HG02885 (cell line): ENCODE measurements around the gene MASP1.

ENCODE experiments used
- ATAC-seq: cut with Tn5 transposase; IDR thresholded peaks from one replicate; pipeline ENCODE4 v1.9.1; 2021; ENCODE audit warnings: mild to moderate bottlenecking; ENCODE audit not compliant: unreplicated experiment, poor library complexity

Gene MASP1

DNA sequence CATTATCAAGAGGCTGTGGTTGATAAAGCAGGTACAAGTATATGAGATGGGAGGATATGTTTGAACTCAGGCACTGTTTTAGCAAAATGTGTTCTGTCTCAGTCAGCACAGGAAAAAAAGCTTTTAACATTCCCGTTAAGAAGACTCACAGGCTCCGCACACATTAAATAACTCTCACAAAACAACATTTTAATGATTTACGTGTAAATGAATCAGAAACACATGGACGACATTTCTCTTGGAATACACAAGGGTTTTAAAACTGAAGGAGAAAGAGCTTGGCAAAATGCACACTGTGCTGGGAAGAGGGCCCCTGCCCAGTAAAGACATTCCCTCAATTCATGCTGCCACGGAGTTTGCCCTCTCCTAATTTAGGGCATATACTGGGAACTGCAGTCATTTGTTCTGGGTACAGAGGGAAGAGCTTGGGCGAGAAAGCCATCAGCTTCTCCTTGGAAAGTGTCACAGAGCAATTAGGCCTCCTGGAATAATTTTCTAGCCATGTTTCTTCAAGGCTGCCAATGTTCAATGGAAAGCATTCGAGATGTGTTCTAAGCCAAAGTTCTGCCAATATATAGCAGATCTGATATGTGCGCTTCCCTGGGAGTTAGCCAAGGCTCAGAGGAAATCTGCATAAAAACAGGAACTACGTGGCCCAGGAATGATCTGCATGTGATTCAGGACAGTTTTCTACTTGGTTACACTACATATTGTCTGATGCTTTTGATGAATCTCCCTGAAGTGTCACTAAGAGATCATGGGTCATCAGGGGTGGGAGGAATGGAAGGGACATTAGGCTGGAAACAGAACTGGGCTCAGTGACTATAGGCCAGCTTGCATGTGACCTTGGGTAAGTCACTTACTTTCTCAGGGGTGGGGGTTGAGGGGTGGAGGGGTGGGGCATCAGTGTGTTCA is 2.2 kb upstream of the MASP1 start:
- ATAC-seq, result no peak

GRCh38 chr3:187292631-187293515 is 1.3 kb upstream of the MASP1 start:
- no peak for ATAC-seq

DNA sequence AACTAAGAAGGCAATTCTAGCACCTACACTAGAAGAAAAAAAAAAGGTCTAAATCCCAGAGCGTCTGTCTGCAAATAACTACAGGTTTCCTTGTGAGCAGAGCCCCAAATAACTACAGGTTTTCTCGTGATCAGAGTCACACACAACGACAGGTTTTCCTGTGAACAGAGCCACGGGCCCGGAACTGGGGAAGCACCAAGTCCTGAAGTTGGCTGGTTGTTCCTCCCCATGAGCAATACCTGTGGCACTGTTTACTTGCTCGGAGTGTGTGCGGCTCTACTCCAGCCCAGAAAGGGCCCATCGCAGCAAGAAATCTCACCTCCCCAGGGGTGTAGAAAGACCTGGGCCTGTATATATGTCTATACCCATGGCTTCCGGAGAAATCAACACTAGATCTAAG is 644 bp upstream of the MASP1 start:
- no peak for ATAC-seq

DNA sequence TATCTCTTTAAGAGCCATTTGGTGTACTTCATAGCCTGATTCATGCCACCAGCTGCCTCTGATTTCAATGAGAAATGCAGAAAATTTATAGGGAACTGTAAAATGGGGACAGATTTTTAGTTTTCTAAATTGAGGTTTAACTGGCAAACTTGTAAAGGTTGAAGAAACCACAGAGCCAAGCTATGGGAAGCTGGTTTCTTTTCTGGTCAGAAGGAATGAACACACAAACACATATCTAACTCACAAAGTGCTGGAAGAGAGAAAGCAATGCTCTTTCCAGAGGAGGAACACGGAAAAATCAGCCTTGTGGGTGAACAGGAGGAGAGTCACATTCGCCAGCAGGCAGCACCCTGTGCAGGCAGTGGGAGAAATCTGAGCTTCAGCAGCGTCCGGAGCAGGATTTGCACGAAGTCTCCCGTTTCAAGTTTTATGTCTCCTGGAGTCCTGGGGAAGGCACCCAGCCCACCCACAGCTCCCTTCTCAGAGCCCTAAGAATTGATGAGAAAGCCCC is 481 bp downstream of the MASP1 start:
- no peak for ATAC-seq

DNA sequence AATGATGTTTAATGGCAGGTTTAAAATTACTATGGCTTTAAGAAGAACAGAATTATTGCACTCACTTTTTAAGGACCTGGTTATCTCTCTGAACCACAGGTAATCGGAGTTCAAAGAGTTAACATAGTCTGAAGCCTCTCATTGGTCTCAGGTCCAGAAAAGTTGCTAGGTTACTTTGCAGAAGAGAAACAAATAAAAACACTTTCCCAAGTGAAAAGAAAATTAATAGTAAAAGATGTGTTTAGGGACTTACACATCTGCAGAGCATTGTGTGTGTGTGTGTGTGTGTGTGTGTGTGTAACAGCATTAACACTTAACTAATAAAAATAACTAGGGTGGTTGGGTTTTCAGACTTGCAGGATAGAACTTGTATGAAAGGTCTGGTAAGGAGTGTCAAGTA is 1.0 kb downstream of the MASP1 start:
- no peak for ATAC-seq

DNA sequence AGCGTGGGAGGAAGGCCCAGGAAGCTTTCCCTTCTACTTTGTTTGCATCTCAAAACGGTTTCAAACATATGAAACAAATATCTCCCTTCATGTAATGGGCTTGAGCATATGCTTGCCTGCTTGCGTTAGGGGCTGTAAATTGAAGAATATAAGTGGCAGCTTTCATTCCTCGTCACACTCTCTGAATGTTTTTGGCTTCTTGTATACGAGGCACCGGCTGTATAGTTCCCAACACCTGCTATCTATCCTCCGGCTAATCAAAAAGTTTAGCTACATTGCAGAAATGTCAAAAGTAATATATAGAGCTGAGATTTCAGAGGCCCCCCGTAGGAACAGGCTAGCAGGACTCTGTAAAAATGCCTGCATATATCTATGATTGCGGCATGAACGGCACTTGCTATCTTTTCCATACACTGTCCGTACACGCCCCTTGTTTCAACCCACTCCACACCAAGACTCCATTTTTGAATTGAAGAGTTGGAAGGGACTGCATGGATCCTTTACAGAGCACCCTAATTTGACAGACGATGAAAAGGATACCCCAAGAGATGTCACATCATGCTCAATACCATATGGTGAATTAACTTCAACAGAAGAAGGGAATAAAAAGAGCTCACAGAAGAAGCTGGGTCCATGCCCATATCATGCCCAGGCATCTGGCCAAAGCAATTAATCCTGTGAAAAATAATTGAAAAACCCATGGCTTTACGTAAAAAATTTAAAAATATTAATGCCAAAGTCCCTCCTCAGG is 2.5 kb downstream of the MASP1 start:
- no peak for ATAC-seq

- ATAC-seq, result no peak
Observed at GRCh38 chr3:187288131-187288854, 3.2 kb downstream of the MASP1 start.

DNA sequence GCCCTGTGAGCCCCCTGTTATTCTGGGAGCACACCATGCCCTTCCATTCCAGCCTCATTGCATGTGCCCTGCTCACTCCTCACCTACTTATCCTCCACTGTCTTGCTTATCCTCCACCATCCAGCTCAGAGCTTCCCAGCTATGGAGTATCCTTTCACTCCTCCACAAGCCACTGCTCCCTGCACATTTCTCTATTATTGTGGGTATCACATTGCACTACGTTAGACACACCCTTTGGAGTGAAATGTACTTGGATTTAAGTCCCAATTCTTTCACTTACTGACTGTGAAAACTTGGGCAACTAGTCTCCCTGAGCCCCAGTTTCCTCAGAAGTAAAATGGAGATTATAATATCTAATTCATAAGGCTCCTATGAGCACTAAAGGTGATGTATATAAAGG is 4.3 kb downstream of the MASP1 start:
- no peak for ATAC-seq

DNA sequence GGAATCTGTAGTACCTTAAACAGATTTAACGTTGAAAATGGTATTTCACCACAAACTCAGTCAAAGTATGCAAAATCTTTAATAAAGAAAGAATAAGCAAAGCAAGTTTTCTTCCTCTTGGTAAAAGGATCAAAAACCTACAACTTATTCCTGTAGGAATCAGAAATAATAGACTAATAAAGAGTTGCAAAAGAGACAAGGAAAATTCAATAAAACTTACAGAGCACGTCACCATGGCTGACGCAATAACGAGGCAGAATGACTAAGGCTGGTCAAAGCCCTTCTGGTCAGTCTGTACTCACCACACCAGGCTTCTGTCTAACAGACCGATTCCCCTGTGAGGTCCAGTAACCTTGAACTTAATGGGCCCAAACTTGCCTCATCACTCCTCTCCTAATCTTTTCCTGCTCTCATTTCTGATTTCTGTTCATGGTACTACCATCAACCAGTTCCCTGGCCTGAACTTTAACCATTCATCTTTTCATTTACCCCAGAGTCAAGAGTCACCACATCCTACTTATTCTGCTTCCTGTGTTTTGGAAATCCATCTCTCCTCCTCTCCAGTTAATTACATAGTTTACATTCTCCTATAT is 5.0 kb downstream of the MASP1 start:
- ATAC-seq, result no peak

- ATAC-seq, result no peak
Observed at GRCh38 chr3:187281191-187281714, 10.3 kb downstream of the MASP1 start.

DNA sequence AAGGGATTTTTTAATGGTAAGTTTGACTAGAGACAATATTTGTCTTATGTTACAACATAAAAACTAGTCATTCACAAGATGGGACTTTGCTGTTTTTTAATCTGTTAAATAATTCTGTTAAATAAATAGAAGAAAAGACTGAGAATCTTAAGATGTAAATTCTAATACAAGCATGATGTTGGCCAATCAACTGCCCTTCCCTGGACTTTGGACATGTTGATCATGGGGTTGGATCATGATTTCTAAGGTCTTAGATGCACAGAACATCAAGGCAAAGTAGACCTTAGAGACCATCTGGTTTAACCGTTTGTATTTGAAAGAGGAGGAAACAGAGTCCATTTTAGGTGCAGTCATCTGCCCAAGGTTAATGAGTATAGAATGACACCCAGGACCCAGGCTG is 10.9 kb downstream of the MASP1 start:
- no peak for ATAC-seq

GRCh38 chr3:187277129-187277462 is 14.4 kb downstream of the MASP1 start:
- ATAC-seq, result no peak

- ATAC-seq, result no peak
Observed at GRCh38 chr3:187276397-187277128, 15.0 kb downstream of the MASP1 start.

DNA sequence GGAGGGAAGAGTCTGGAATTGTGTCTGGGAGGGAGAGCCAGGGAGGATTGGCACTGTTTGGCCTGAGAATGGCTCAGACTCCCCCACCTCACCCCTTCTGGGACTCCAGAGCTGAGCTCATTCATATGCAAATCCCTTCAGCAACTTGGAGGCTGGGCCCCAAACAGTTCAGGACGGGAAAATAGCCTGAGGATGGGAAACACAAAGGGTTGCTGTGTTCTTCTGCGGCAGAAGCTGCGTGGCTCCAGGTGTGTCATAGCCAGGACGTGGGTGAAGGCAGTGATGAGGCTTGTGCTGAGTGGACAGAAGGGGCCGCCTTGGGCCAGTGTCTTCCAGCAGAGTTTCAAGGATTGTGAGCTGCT is 16.6 kb downstream of the MASP1 start:
- no peak for ATAC-seq

DNA sequence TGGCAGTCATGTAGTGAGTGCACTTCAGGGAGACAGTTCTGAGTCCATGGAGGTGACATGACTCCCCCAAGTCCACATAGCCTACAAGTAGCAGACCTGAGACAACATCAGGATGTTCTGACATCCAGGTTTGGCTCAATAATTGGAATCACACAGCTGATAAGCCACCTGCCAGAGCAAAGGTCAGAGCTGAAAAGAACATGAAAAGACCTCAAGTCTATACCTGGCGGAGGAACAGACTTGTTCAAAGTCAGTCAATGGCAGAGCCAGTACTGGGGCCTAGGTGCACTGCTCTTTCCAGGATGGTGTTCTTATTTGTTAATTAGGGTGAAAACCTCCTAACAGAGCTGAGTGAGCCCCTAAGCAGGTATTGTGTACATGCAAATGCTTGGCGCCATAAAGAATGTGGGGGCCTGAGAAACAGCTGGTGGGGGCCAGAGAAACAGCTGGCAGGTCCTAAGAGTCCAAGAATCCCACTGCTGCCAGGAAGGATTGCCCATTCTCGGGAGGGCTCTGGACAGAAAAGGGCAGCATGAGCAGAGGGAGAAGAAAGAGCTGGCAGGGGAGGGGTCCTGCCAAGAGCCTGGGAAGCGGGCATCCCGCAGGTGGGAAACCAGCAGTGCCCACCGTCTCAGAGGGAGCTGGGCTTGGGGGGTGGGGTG is 17.1 kb downstream of the MASP1 start:
- ATAC-seq, result no peak

GRCh38 chr3:187271582-187271981 is 20.0 kb downstream of the MASP1 start:
- no peak for ATAC-seq

GRCh38 chr3:187269486-187269885 is 22.1 kb downstream of the MASP1 start:
- ATAC-seq, result no peak

GRCh38 chr3:187267306-187267705 is 24.2 kb downstream of the MASP1 start:
- no peak for ATAC-seq
